HG03575 (cell line): ENCODE measurements around the gene SBF2.
A peak's percentile ranks its signal among the peaks of the same experiment; 100 is the strongest.
"Not testable (repeated sequence)": the region's sequence is repeated elsewhere in the genome, so short reads cannot be mapped to it uniquely, and the experiment has no call there.

Experiments
- ATAC-seq: cut with Tn5 transposase; IDR thresholded peaks from one replicate; pipeline ENCODE4 v1.9.1; 2021; ENCODE audit not compliant: unreplicated experiment, insufficient number of reproducible peaks, low FRiP score; ENCODE audit errors: extremely low read depth

SBF2 gene

DNA sequence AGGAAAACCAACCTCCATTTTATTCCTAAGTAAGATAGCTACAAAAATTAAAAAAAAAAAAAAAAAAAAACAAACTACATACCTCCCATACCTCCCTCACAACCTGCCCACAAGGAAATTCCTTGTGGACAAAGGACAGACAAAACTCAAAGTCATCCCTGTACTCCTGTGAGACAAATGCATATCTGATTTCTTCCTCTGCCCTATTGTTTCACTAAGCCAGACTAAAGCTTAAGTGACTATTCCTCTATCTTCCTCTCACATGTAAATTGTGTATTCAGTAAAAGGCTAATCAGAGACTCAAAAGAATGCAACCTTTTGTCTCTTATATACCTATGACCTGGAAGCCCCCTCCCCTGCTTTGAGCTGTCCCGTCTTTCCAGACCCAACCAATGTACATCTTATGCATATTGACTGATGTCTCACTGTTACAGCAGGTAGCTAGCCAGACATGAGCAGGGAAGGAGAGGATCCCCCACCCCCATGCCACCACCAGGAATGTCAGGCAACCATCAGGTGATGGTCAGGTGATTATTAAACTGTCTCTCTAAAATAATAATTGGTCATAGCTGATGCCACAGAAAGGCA is 289.4 kb downstream of the SBF2 start:
- no peak for ATAC-seq

GRCh38 chr11:10002221-10002620 is 291.8 kb downstream of the SBF2 start:
- ATAC-seq: no peak

DNA sequence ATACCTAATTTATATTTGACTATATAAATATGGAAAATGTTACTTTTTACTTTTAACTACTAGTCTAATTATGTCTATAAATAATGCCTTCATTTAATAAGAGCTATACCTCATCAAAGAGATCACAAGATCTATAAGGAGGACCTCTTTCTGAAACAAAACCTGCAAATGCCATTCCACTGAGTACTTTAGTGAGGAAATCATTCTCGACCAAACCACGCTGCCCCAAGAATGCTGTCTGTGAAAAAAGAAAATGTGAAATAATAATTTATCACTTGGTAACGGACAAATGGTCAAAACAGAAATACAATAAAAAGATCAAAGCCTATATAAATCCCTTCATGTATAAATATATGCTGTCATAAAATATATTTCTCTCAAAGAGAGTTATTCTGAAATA is 301.7 kb downstream of the SBF2 start:
- no peak for ATAC-seq

- no peak for ATAC-seq
Observed at GRCh38 chr11:9990221-9990973, 303.6 kb downstream of the SBF2 start.

- ATAC-seq: not testable (repeated sequence)
Observed at GRCh38 chr11:9987303-9987702, 306.7 kb downstream of the SBF2 start.

- ATAC-seq: no peak
Observed at GRCh38 chr11:9982796-9983579, 311.0 kb downstream of the SBF2 start.

GRCh38 chr11:9982127-9982795 is 311.8 kb downstream of the SBF2 start:
- no peak for ATAC-seq

DNA sequence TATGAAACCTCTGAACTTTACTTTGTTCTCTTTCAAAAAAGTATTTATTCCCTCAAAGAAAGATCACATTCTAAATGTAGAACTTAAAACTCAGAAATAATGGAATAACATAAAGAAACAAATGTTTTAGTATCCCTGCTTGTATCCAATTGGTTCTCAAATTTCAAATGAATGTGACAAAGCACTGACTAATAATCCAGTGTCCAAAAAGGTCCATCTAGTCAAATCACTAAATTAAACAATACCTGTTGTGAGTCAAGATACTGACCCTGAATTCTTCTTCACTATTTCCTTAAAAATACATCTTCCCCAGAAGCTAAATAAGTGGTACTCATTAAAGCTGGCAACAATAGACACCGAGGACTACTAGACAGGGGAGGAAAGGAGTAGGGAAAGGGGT is 313.1 kb downstream of the SBF2 start:
- ATAC-seq: no peak

- ATAC-seq: no peak
Observed at GRCh38 chr11:9977554-9977953, 316.5 kb downstream of the SBF2 start.

DNA sequence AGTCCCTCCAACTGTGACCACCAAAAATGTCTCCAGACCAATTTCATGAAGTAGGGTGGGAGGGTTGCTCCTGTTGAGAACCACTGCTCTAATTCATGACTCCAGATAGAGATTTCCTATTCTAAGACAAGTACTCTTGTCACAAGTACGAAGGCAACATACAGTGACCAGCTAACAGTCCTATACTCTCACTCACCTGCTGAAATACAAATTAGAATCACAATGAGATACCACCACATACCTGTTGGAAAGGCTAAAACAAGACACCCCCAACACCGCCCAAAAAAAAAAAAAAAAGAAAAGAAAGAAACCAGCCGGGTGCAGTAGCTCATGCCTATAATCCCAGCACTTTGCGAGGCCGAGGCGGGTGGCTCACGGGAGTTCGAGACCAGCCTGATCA is 319.6 kb downstream of the SBF2 start:
- ATAC-seq: no peak

DNA sequence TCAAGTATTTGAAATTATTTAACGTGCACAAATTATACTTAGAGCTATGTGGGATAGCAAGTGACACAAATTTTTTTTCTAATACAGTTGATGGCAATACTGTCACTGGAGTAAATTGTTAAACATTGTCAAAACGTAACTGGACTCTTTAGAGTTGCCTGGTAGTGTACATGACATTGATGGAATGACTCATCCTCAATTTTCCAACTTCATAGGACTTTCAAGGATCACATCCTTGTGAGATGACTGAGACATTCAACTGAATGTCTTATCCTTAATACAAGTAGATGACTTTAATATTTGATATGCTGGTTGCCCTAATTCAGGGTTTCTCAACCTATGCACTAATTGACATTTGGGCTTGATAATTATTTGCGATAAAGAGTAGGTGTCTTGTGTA is 320.1 kb downstream of the SBF2 start:
- ATAC-seq: no peak

- no peak for ATAC-seq
Observed at GRCh38 chr11:9972989-9973388, 321.0 kb downstream of the SBF2 start.

DNA sequence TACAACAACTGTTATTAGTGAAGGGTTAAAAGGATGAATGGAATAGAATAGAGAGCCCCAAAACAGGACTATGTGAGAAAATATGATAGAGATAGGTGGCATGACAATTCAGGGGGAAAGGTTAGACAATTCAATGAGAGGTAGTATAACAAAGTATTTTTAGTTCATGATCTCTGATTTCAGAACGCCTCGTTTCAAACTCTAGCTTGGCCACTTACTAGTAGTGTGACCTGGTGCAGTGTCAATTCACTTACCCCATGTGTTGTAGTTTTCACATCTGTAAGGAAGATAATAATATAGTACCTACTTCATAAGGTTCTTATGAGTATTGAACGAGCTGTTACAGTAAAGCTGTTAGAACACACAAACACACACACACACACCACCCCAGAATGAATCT is 322.1 kb downstream of the SBF2 start:
- ATAC-seq: no peak

DNA sequence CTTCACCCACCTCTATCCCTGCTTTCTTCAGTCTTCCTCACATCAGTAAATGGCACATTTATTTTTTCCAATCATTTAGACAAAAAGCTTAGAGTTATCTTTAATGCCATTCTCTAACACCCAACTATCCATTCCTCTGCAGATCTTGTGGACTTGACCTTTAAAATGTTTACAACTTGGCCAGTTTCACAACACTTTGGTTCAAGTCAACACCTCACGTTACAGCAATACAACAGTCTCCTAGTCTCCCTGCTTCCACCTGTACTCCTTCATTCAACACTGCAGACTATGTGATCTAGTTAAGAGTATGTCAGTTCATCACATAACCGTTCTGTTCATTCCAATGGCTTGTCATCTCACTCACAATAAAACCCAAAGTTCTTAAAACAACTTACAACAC is 325.0 kb downstream of the SBF2 start:
- no peak for ATAC-seq

GRCh38 chr11:9962722-9963121 is 331.3 kb downstream of the SBF2 start:
- peak; percentile 79 for ATAC-seq

DNA sequence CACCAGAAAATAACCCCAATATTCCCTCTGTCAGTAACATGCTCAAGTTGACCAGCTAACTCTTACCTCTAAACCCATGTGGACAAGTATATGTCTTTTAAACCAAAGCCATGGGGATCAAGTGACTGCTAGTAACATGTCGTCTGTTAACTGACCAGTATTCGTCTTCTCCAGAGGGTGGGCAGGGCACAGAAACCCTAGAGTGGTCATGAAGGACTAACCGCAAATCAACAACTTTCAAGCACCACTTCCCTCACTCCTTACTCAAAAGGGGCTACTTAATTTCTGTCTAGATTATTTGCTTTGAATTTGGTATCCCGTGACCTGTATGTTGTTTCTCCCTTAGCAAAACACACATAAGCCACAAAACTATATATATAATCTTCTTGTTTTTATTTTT is 336.9 kb downstream of the SBF2 start:
- no peak for ATAC-seq

DNA sequence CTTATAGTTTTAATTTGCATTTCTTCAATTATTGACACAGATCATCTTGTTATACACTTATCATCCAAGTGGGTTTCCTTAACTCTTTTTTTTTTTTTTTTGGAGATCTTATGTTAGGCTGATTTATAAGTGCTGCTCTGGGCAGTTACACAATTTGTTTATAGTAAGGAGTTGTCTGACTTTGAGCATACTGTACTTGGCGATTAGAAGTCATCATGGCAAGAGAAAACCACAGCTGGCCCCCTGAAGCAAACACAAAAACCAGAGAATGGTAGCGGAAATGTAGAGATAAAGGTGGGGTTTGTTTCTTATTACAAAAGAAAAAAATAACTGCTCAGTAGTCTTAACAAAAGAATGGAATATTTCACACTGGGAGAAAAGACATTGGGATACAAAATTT is 337.5 kb downstream of the SBF2 start:
- ATAC-seq: no peak

GRCh38 chr11:9955391-9955790 is 338.6 kb downstream of the SBF2 start:
- no peak for ATAC-seq

DNA sequence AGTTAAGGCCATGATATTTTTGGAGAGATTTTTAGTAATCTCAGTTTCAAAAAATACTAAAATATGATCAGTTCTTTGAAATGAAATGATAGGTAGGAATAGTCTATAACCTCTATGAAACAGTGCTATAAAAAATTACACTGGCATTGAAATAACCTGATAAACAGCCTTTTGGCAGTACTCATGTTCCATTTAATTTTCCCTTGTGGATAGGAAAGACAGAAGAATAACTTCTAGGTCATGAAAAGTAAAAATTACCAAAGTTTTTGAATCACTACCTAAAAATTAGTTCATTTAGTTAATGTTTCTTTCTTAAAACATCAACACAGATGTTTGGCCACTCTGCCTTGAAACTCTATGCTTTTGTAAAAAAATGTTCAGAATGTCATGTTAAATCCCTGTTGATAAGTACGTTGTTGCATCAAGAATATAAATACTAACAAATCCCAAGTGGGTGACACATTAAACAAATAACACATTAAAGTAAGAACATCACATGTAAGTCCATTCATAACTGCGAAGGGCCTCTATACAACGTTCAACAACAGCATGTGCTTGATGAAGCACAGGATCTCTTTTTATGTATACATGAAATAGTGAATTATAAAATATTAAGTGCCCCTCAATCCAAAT is 339.9 kb downstream of the SBF2 start:
- ATAC-seq: no peak
